ENCODE data around the gene TMEM231. TPM values are rescaled to one million over a fixed set of nuclear protein-coding genes. Genes with fewer than 3 reads are reported as not detected.
A peak's percentile ranks its signal among the peaks of the same experiment; 100 is the strongest.

The TMEM231 gene
- total and polyA plus RNA-seq, 9 of the 15 experiments (the other 6 are each of a cell fraction or from before 2014, with no cell fraction given): 1.6 to 27.6 (median 9.1) TPM

DNA sequence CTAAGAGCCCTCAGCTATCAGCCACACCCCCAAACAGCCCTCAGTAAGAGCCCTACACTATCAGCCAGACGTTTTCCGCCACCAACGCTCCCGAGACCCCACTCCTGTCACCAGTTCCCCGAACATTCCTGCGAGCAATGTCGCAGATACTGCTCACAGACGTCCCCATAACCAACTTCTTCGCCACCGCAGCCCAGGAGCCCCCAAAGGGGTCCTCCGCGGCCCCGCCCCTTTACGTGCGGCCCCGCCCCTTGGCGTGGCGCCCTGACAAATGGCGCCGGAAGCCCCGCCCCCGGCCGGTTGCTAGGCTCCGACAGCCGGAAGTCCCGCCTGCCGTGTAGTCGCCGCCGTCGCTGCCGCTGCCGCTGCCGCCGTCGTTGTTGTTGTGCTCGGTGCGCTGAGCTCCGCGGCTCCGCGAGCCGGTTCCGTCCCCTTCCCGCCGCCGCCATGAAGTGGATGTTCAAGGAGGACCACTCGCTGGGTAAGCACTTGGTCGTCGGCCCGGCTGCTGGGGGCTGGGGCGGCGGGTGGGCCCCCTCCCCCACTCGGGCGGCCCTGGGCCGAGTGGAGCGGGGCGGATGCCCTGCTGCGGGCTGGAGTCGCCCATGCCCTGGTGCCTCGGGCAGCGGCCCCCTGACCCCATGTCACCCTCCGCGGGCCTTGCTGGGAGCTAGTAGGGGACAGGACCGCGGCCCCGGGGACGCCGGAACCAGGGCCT lies 10.1 kb upstream of the TMEM231 start, which contains the start of gene GABARAPL2 (continued):
- TF ChIP-seq KLF13 (tag; IDR thresholded peaks at IDR 0.05; ENCODE audit: borderline replicate concordance, low read depth) (peak; percentile 92; the same call in 1 of the 2 replicates), KLF1 (tag; IDR thresholded peaks at IDR 0.05) (no peak), ZNF609 (CRISPR knock-in tag; IDR thresholded peaks at IDR 0.05; ENCODE audit: borderline replicate concordance) (0 out of 2 replicates have a peak, but pooled peaks have one; percentile 19), CHD2 (IDR thresholded peaks at IDR 0.05; ENCODE audit: low read depth, low read length) (0 out of 2 replicates have a peak, but pooled peaks have one; percentile 14), KDM5B (IDR thresholded peaks at IDR 0.05; ENCODE audit: insufficient replicate concordance, low read depth, low read length) (peak; percentile 49), TARDBP (IDR thresholded peaks at IDR 0.05) (no peak), FIP1L1 (IDR thresholded peaks at IDR 0.05; ENCODE audit: low read depth, low read length, poor library complexity, severe bottlenecking) (peak; percentile 19), GABPA (tag; conservative IDR thresholded peaks at IDR 0.05; ENCODE audit: low read depth) (peak; percentile 97), XRCC5 (IDR thresholded peaks at IDR 0.05; ENCODE audit: low read depth, low read length) (no peak), BCLAF1 (IDR thresholded peaks at IDR 0.05; ENCODE audit: borderline replicate concordance in 1 of 2, control insufficient read depth in 1 of 2, low read depth in 2 of 2, low read length in 1 of 2) (no peak), SAP30 (IDR thresholded peaks at IDR 0.05; ENCODE audit: borderline replicate concordance, insufficient read depth, low read depth, low read length, poor library complexity, severe bottlenecking) (no peak), ATF1 (CRISPR knock-in tag; IDR thresholded peaks at IDR 0.05) (no peak), ATF1 (tag; IDR thresholded peaks at IDR 0.05) (peak; percentile 74), PRDM10 (IDR thresholded peaks at IDR 0.05; ENCODE audit: partially characterized antibody) (no peak)
